Measurements from ENCODE around the gene IFT20.

Gene IFT20

GRCh38 chr17:28346746-28347246, 11.5 kb upstream of the IFT20 start:
- Histone ChIP-seq H3K4me1 (ENCODE audit: insufficient read depth, low read length, poor library complexity, severe bottlenecking) (no peaks in the 10 kb centered on the region), H3K9me3 (ENCODE audit: insufficient read depth, low read depth, low read length) (no peaks in the 10 kb centered on the region), H3F3A (ENCODE audit: low read depth) (no peaks in the 10 kb centered on the region), H3K9ac (ENCODE audit: low read depth, low read length, poor library complexity, severe bottlenecking) (no peak overlapping the region), H3K9me2 (replicated peaks; ENCODE audit: low read depth, low read length) (no peaks in the 10 kb centered on the region), H3K79me2 (ENCODE audit: insufficient read depth, low read length) (no peaks in the 10 kb centered on the region), H3K4me2 (ENCODE audit: low read depth, low read length, poor library complexity, severe bottlenecking) (no peak overlapping the region), H3K4me3 (ENCODE audit: low read length, poor library complexity, severe bottlenecking) (no peak overlapping the region), H4K20me1 (ENCODE audit: insufficient read depth, low read length, poor library complexity, severe bottlenecking) (no peaks in the 10 kb centered on the region), H3K27me3 (ENCODE audit: insufficient read depth, low read length, poor library complexity, severe bottlenecking) (no peaks in the 10 kb centered on the region), H3K36me3 (ENCODE audit: insufficient read depth, low read length) (peaks cover 47% of the 10 kb centered on the region; the same call in 1 of the 2 replicates), H2AFZ (ENCODE audit: low read length) (no peak overlapping the region)
- TF ChIP-seq CTCF (conservative IDR thresholded peaks at IDR 0.05; ENCODE audit: low read length) (peak; percentile 32; the same call in 1 of the 2 replicates), EZH2phosphoT487 (IDR thresholded peaks at IDR 0.05; ENCODE audit: borderline replicate concordance) (no peak)

- Histone ChIP-seq H2AFZ (ENCODE audit: low read length) (no peak overlapping the region), H3K27me3 (ENCODE audit: insufficient read depth, low read length, poor library complexity, severe bottlenecking) (no peaks in the 10 kb centered on the region), H3K4me2 (ENCODE audit: low read depth, low read length, poor library complexity, severe bottlenecking) (no peak overlapping the region), H3K9me2 (replicated peaks; ENCODE audit: low read depth, low read length) (no peaks in the 10 kb centered on the region), H3K79me2 (ENCODE audit: insufficient read depth, low read length) (no peaks in the 10 kb centered on the region), H3K4me1 (ENCODE audit: insufficient read depth, low read length, poor library complexity, severe bottlenecking) (no peaks in the 10 kb centered on the region), H3K4me3 (ENCODE audit: low read length, poor library complexity, severe bottlenecking) (no peak overlapping the region), H3K9ac (ENCODE audit: low read depth, low read length, poor library complexity, severe bottlenecking) (no peak overlapping the region), H3F3A (ENCODE audit: low read depth) (no peaks in the 10 kb centered on the region), H3K9me3 (ENCODE audit: insufficient read depth, low read depth, low read length) (no peaks in the 10 kb centered on the region), H3K36me3 (ENCODE audit: insufficient read depth, low read length) (peaks cover 43% of the 10 kb centered on the region; the same call in 1 of the 2 replicates), H4K20me1 (ENCODE audit: insufficient read depth, low read length, poor library complexity, severe bottlenecking) (no peaks in the 10 kb centered on the region)
- TF ChIP-seq EZH2phosphoT487 (IDR thresholded peaks at IDR 0.05; ENCODE audit: borderline replicate concordance): no peak
- no peak for TF ChIP-seq CTCF (conservative IDR thresholded peaks at IDR 0.05; ENCODE audit: low read length)
These were observed 10.9 kb upstream of the IFT20 start for GRCh38 chr17:28346199-28346580.

GRCh38 chr17:28345419-28346198, 10.3 kb upstream of the IFT20 start:
- H3F3A ChIP-seq (ENCODE audit: low read depth): no peaks in the 10 kb centered on the region
- no peak overlapping the region for H3K9ac ChIP-seq (ENCODE audit: low read depth, low read length, poor library complexity, severe bottlenecking)
- H3K79me2 ChIP-seq (ENCODE audit: insufficient read depth, low read length): no peaks in the 10 kb centered on the region
- H3K4me1 ChIP-seq (ENCODE audit: insufficient read depth, low read length, poor library complexity, severe bottlenecking): no peaks in the 10 kb centered on the region
- H3K27me3 ChIP-seq (ENCODE audit: insufficient read depth, low read length, poor library complexity, severe bottlenecking): no peaks in the 10 kb centered on the region
- H3K4me2 ChIP-seq (ENCODE audit: low read depth, low read length, poor library complexity, severe bottlenecking): no peak overlapping the region
- no peaks in the 10 kb centered on the region for H3K9me2 ChIP-seq (replicated peaks; ENCODE audit: low read depth, low read length)
- H4K20me1 ChIP-seq (ENCODE audit: insufficient read depth, low read length, poor library complexity, severe bottlenecking): no peaks in the 10 kb centered on the region
- H2AFZ ChIP-seq (ENCODE audit: low read length): no peak overlapping the region
- H3K36me3 ChIP-seq (ENCODE audit: insufficient read depth, low read length): peaks cover 39% of the 10 kb centered on the region; the same call in 1 of the 2 replicates
- H3K4me3 ChIP-seq (ENCODE audit: low read length, poor library complexity, severe bottlenecking): no peak overlapping the region
- TF ChIP-seq CTCF (conservative IDR thresholded peaks at IDR 0.05; ENCODE audit: low read length) (no peak), EZH2phosphoT487 (IDR thresholded peaks at IDR 0.05; ENCODE audit: borderline replicate concordance) (no peak)
- H3K9me3 ChIP-seq (ENCODE audit: insufficient read depth, low read depth, low read length): no peaks in the 10 kb centered on the region
